Activated CD4-positive, CD25-positive, alpha-beta regulatory T cell (primary cell): ENCODE measurements around the gene C6orf132.
A peak's percentile ranks its signal among the peaks of the same experiment; 100 is the strongest.

Experiments
- DNase-seq, 4 experiments: peaks; one replicate each; lab custom pipeline; 2025; lab: John Stamatoyannopoulos, UW

Gene C6orf132

DNA sequence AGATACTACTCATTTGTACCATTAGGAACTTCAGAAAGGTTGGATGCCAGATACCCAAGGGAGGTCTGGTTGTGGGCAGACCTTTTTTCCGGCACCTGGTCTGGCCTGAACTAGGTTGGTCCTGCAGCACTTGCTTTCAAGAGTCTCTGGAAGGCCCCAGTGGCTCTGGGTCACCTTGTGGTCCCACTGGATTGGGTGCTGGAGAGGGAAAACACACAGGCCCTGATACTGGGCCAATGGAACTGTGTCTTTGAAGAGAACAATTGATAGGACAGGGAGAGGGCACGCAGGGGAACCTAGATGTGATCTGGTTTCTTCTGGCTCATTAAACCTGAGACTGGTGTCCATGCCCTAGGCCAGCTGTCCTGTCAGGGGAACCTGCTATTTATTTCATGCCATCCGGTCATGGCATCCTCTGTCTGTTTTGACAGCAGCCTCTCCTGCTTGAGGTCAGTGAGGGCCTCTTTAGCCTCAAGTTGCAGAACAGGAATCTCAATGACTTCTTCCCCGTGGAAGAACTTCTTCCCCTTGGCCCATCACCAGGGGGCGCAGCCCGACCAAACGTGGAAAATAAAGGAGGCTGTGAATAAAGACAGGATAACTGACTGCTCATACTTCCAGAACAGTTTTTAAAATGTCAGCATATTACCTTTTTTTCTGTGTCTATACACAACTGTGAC, 67.1 kb downstream of the C6orf132 start:
- DNase-seq, result peak in 3 of 4 experiments; percentile 9 to 42 (median 18)

DNA sequence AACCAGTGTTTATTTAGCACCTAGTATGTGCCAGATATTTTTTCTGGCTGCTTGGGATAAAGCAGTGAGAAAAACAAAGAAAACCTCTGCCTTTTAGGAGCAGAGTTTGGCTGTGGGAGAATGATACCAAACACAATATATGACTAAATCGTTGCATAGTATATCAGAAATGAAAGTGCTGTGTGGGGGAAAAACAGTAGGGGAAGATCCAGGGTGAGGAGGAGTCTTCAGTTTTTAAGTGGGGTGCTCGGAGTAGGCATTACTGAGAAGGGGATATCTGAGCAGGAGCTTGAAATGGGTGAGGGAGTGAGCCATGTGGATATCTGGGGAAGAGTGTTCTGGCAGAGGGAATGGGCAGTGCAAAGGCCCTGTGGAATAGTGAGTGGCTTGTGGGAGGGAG, 69.1 kb downstream of the C6orf132 start:
- DNase-seq, result no peak

DNA sequence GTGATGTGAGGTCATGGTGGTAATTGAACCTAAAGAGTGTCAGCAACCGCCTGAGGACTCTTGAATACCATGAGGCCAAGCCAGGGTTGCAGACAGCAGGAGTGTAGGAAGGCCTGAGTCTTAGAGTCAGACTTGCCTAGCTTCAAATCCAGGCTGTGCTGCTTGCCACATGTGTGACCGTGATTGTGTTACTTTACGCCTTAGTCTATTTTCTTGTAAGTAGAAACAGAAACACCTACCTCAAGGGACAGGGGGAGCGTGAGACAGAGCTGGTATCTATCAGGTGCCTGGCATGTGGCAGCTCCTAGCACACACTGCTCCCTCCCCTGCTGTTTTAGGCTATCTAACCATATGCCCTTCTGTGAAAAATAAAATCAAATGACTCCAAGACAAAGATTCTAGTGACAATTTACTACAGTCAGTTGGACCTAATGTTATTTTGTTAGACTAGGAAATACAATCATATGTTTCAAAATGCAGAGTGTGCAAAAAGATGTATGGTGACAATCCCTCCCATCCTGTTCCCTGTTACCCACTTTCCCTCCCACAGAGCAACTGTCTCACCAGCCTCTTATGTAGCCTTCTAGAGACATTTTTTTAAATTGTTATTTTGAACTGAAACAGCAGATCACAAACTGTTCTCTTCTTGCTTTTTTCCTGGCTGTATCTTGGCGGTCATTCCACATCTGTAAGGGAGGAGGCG, 70.4 kb downstream of the C6orf132 start:
- DNase-seq, result no peak

DNA sequence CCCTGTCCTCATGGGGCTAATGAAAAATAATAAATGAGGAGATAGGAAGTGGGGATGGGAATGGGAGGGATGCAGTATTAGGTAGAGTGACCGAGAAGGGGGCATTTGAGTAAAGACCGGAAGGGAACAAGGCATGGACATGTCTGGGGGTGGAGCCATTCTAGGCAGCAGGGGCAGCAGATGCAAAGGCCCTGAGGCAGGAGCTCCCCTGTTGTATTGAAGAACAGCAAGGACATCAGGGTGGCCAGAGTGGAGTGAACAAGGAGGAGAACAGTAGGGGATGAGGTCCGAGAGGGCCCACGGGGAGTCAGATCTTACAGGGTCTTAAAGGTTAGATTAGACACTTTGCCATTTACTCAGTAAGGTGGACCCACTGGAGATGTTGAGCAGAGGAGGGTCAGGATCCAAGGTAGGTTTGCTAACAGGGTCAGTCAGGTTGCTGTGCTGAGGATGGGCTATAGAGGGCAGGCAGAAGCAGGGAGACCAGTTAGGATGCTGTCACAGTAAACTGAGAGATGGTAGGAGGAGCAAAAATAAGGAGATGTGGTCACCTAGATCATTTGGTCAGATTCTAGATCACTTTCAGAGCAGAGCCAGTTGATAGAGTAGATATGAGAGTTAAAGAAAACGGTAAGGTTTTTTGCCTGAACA, 73.4 kb downstream of the C6orf132 start:
- no peak for DNase-seq

DNA sequence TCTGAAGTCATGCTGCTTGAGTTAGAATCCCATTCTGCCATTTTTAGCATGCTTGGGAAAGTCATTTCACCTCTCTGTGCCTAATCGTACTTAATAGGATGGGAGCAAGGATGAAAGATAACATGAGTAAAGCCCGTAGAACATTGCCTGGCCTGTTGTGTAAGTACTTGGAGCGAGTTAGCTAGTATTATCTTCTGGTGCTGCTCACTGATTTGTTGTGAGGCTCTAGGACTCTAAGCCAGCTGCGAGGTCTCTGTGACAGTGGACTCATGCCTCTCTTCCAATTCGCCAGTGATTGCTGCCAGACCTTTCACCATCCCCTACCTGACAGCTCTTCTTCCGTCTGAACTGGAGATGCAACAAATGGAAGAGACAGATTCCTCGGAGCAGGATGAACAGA, 74.2 kb downstream of the C6orf132 start:
- no peak for DNase-seq

DNA sequence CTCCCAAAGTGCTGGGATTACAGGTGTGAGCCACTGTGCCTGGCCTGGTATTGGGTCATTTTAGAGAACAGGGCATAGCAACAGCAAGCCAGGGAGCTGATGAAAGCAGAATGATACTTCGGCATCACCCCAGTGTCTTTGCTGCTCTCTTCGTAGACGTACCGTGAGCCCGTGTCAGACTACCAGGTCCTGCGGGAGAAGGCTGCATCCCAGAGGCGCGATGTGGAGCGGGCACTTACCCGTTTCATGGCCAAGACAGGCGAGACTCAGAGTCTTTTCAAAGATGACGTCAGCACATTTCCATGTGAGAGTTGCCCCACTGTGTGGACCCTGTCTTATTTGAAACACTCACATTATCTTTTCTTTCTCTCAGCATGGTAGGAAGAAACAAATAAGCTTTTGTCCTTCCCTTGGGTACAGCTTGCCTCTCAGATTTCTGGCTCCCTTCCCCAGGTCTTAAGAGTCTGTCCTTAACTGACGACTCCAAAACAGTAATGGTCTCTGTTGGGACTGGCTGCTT, 76.2 kb downstream of the C6orf132 start:
- DNase-seq, result no peak

DNA sequence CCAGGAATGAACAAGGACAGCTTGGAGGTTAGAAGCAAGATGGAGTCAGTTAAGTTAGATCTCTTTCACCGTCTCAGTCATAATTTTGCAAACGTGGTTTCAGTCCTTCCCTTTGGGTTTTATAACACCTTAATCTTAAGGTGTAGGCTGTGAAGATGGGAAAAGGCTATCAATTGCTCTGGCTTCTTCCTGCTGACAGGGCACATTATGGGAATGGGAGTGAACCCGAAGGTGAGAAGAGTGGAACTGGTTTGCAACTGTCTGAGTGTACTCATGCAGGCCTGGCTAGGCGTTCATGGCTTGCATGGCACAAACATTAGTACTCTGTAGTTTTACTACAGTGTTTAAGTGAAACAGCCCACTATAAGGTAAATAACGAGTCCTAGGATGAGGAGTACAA, 82.7 kb downstream of the C6orf132 start:
- no peak for DNase-seq

DNA sequence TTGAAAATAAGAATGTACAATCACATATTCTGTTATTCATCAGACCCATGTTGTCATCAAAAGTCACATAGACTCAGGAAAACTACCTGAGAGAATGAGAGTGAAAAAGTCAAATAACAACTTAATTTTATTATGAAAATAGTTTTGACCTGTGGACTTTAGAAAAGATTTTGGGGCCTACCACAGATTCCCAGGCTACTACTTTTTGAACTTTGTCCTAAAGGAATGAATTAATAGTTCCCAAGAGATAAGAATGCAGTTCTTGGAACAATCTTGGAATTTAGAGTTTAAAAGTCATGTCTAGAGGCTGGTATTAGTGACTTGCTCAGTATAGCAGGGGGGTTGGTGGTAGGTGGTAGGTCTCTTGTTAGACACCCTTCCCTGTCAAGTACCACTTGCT, 88.8 kb downstream of the C6orf132 start:
- no peak for DNase-seq

DNA sequence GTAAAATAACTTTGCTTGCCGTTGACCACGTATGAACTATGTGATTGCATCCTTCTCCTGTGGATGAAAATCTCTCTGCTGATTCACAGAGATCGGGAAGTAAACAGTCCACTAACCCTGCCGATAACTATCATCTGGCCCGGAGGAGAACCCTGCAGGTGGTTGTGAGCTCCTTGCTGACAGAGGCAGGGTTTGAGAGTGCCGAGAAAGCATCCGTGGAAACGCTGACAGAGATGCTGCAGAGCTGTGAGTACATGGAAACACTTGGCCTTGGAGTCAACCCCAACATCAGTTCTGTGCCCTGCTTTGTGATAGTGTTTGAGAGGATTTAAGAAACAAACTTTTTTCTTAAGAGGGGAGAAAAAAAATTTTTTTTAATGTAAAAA, 91.2 kb downstream of the C6orf132 start:
- DNase-seq, result no peak
